RKO (cell line): Measurements from ENCODE around the gene C1orf52.
A peak's percentile ranks its signal among the peaks of the same experiment; 100 is the strongest.

Experiments
- DNase-seq: peaks from one replicate; pipeline ENCODE4 v3.0.0-alpha.2; 2016; ENCODE audit warnings: low spot score

The C1orf52 gene

GRCh38 chr1:85229574-85230097, 29.8 kb downstream of the C1orf52 start:
- no peak for DNase-seq

- no peak for DNase-seq
Measured at GRCh38 chr1:85228972-85229371, 30.5 kb downstream of the C1orf52 start.

- DNase-seq: no peak
Measured at GRCh38 chr1:85225624-85226380, 33.7 kb downstream of the C1orf52 start.

- DNase-seq: no peak
Measured at GRCh38 chr1:85224734-85225623, 34.5 kb downstream of the C1orf52 start.

GRCh38 chr1:85224295-85224694, 35.2 kb downstream of the C1orf52 start:
- DNase-seq: no peak

GRCh38 chr1:85223334-85223733, 36.1 kb downstream of the C1orf52 start:
- no peak for DNase-seq

- no peak for DNase-seq
Measured at GRCh38 chr1:85220756-85221201, 38.7 kb downstream of the C1orf52 start.

- DNase-seq: no peak
Measured at GRCh38 chr1:85219853-85220610, 39.4 kb downstream of the C1orf52 start.

GRCh38 chr1:85216697-85217096, 42.8 kb downstream of the C1orf52 start:
- DNase-seq: no peak

- no peak for DNase-seq
Measured at GRCh38 chr1:85214654-85215053, 44.8 kb downstream of the C1orf52 start.

- no peak for DNase-seq
Measured at GRCh38 chr1:85208488-85208887, 51.0 kb downstream of the C1orf52 start.

- no peak for DNase-seq
Measured at GRCh38 chr1:85203573-85204171, 55.8 kb downstream of the C1orf52 start.

- no peak for DNase-seq
Measured at GRCh38 chr1:85202864-85203255, 56.6 kb downstream of the C1orf52 start.

- no peak for DNase-seq
Measured at GRCh38 chr1:85202092-85202863, 57.2 kb downstream of the C1orf52 start.

- DNase-seq: peak; percentile 72
Measured at GRCh38 chr1:85201340-85202091, 57.9 kb downstream of the C1orf52 start.

GRCh38 chr1:85200463-85201339, 58.8 kb downstream of the C1orf52 start, which contains the start of gene SYDE2:
TSS of gene SYDE2 (minus strand) at chr1:85201016. CDS start at chr1:85200996, 20 bp downstream.
- DNase-seq: peak; percentile 80
